ENCODE data around the gene NHLRC4. TPM values are rescaled to one million over a fixed set of nuclear protein-coding genes. Genes with fewer than 3 reads are reported as not detected.

The NHLRC4 gene
- total and polyA plus RNA-seq, 2 of the 8 experiments (the other 6 are each of a cell fraction or from before 2014, with no cell fraction given): 0.60 to 0.76 TPM

DNA sequence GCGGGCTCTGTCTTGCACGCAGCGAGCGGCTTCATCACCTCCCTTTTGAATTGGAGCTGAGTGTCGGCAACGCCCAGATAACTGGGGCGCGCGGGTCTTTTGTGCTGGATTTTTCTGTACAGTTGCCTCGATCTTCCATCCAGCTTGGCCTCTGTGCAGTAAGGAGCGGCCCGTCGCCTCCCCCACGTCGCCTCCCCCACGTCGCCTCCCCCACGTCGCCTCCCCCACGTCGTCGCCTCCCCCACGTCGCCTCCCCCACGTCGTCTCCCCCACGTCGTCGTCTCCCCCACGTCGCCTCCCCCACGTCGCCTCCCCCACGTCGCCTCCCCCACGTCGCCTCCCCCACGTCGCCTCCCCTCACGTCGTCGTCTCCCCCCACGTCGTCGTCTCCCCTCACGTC, 22.3 kb upstream of the NHLRC4 start:
- no peak overlapping the region for H3K18ac ChIP-seq (ENCODE audit: extremely low read depth, low read length)
- H3K9ac ChIP-seq (replicated peaks in 1 of 4; ENCODE audit: extremely low read depth in 1 of 4, low read depth in 3 of 4, low read length in 3 of 4): no peak overlapping the region
- H3K4me1 ChIP-seq (replicated peaks in 1 of 4; ENCODE audit: control insufficient read depth in 3 of 4, insufficient read depth in 4 of 4, low read length in 3 of 4): no peaks in the 10 kb centered on the region
- no peak for FAIRE-seq
- no peak overlapping the region for H2BK5ac ChIP-seq (ENCODE audit: low read depth, low read length)
- H3K27ac ChIP-seq (ENCODE audit: low read depth, low read length): no peak overlapping the region
- ChIA-PET POLR2A (ENCODE audit: partially characterized antibody) (interaction anchor here (0.9 to 2.2 kb wide), 4 partner anchors 11 to 143 kb away, joined by 3 to 4 read pairs (median 3); partner anchors contain the start of gene DECR2), CTCF (ENCODE audit: partially characterized antibody) (interaction anchor here (1.0 to 1.8 kb wide), 4 partner anchors 25 to 104 kb away, joined by 3 to 8 read pairs (median 3); partner anchors contain the start of gene WDR90)
- H3K36me3 ChIP-seq (ENCODE audit: control insufficient read depth in 2 of 4, insufficient read depth in 4 of 4, low read length in 3 of 4): peaks cover 0 to 15% (median 0%) of the 10 kb centered on the region in 4 experiments; a peak in 2 of 8 replicates
- H3K4ac ChIP-seq (replicated peaks; ENCODE audit: insufficient read length, low read depth, low read length): no peak overlapping the region
- H3K23ac ChIP-seq (ENCODE audit: insufficient read length): no peak overlapping the region
- H2BK15ac ChIP-seq (ENCODE audit: low read length): no peak overlapping the region
- no peak for TF ChIP-seq YY1 (IDR thresholded peaks at IDR 0.05; ENCODE audit: low read depth, low read length)
- WGBS, 2 experiments (ENCODE audit: extremely low coverage in 1 of 2, insufficient coverage in 1 of 2, insufficient read length in 1 of 2, insufficient replicate concordance in 2 of 2, low coverage in 1 of 2, low lambda C conversion rate in 2 of 2, missing lambda C conversion rate in 1 of 2): 100% methylated on average over 4 to 9 of the region's 46 CpGs
- no peaks in the 10 kb centered on the region; a peak in 1 of 4 replicates for H3K9me3 ChIP-seq (ENCODE audit: insufficient read depth in 2 of 2, low read depth in 1 of 2, low read length in 1 of 2)
- no peak for DNase-seq (ENCODE audit: low read depth in 1 of 2, low spot score in 2 of 2)
- no peak overlapping the region for H2BK12ac ChIP-seq (ENCODE audit: low read depth, low read length)
- H3K79me2 ChIP-seq (ENCODE audit: control insufficient read depth in 1 of 2, insufficient read depth in 2 of 2, low read length in 2 of 2): peaks cover 0 to 21% of the 10 kb centered on the region in 2 experiments; a peak in 1 of 4 replicates
- no peak overlapping the region for H3K56ac ChIP-seq (replicated peaks; ENCODE audit: insufficient read length, low read depth, low read length)
- no peak overlapping the region for H4K5ac ChIP-seq (ENCODE audit: insufficient read length, low read depth, low read length)
- no peak overlapping the region for H2BK20ac ChIP-seq (ENCODE audit: low read length)
- peaks cover 8% of the 10 kb centered on the region for H3K79me1 ChIP-seq (ENCODE audit: low read depth, low read length)
- no peak overlapping the region for H3K4me3 ChIP-seq (ENCODE audit: extremely low read depth in 1 of 4, insufficient read depth in 2 of 4, low read depth in 3 of 4, low read length in 4 of 4)
- H2AK5ac ChIP-seq (ENCODE audit: low read depth, low read length): no peak overlapping the region
- H3K14ac ChIP-seq (ENCODE audit: insufficient read length): no peak overlapping the region
- H3K27me3 ChIP-seq (replicated peaks in 1 of 4; ENCODE audit: control insufficient read depth in 3 of 4, extremely low read depth in 1 of 4, insufficient read depth in 3 of 4, low read length in 3 of 4): no peaks in the 10 kb centered on the region
- H2BK120ac ChIP-seq (replicated peaks; ENCODE audit: low read depth, low read length): no peak overlapping the region
- H4K20me1 ChIP-seq (replicated peaks in 1 of 2; ENCODE audit: control insufficient read depth in 1 of 2, insufficient read depth in 2 of 2, low read length in 2 of 2): peaks cover 0 to 15% of the 10 kb centered on the region in 2 experiments
- no peak overlapping the region for H4K91ac ChIP-seq (replicated peaks; ENCODE audit: insufficient read length, low read length)
- H3K23me2 ChIP-seq (ENCODE audit: low read depth, low read length): no peaks in the 10 kb centered on the region
- no peak overlapping the region for H3K4me2 ChIP-seq (ENCODE audit: insufficient read depth in 1 of 2, low read depth in 2 of 2, low read length in 2 of 2)
- no peak overlapping the region for H2AFZ ChIP-seq (ENCODE audit: low read length)
- no peak overlapping the region for H4K8ac ChIP-seq (ENCODE audit: extremely low read depth, insufficient read depth, low read length)

Measured in H1 (cell line).